Measurements from ENCODE around the gene ST14.

Gene ST14

DNA sequence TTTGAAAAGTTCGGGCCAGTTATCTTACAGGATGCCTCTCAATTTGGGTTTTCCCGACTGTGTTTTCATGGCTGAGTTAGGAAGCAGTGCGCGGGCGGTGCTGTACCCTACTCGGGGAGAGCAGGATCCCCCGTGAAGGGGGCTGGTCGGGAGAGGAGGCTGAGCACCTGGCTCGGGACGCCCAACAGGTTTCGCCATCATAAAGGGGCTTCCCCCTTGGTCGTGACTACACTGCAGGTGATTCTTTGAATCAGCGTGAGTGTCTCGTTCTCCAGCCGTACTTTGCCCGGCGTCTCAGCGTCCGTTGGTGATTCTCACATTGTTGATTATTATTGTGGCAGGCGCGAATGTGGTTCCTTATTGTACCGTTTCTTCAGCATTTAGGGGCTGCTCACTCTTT, 46.6 kb downstream of the ST14 start:
- no peak overlapping the region for H3K4me3 ChIP-seq (replicated peaks; ENCODE audit: insufficient read depth, low read length)
- DNase-seq (ENCODE audit: low read depth in 1 of 2, low spot score in 1 of 2), result no peak
- no peak overlapping the region for H3K27ac ChIP-seq (replicated peaks)
- peaks cover 4% of the 10 kb centered on the region for H3K27me3 ChIP-seq (ENCODE audit: insufficient read depth, poor library complexity, severe bottlenecking)
- TF ChIP-seq POLR2AphosphoS5 (IDR thresholded peaks at IDR 0.05; ENCODE audit: low read depth), result no peak
- TF ChIP-seq, protein P1, sequence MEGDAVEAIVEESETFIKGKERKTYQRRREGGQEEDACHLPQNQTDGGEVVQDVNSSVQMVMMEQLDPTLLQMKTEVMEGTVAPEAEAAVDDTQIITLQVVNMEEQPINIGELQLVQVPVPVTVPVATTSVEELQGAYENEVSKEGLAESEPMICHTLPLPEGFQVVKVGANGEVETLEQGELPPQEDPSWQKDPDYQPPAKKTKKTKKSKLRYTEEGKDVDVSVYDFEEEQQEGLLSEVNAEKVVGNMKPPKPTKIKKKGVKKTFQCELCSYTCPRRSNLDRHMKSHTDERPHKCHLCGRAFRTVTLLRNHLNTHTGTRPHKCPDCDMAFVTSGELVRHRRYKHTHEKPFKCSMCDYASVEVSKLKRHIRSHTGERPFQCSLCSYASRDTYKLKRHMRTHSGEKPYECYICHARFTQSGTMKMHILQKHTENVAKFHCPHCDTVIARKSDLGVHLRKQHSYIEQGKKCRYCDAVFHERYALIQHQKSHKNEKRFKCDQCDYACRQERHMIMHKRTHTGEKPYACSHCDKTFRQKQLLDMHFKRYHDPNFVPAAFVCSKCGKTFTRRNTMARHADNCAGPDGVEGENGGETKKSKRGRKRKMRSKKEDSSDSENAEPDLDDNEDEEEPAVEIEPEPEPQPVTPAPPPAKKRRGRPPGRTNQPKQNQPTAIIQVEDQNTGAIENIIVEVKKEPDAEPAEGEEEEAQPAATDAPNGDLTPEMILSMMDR (IDR thresholded peaks at IDR 0.05; ENCODE audit: insufficient read depth, low read length), result no peak
- TF ChIP-seq GABPA (IDR thresholded peaks at IDR 0.05; ENCODE audit: low read depth), result no peak
- TF ChIP-seq, protein P2, sequence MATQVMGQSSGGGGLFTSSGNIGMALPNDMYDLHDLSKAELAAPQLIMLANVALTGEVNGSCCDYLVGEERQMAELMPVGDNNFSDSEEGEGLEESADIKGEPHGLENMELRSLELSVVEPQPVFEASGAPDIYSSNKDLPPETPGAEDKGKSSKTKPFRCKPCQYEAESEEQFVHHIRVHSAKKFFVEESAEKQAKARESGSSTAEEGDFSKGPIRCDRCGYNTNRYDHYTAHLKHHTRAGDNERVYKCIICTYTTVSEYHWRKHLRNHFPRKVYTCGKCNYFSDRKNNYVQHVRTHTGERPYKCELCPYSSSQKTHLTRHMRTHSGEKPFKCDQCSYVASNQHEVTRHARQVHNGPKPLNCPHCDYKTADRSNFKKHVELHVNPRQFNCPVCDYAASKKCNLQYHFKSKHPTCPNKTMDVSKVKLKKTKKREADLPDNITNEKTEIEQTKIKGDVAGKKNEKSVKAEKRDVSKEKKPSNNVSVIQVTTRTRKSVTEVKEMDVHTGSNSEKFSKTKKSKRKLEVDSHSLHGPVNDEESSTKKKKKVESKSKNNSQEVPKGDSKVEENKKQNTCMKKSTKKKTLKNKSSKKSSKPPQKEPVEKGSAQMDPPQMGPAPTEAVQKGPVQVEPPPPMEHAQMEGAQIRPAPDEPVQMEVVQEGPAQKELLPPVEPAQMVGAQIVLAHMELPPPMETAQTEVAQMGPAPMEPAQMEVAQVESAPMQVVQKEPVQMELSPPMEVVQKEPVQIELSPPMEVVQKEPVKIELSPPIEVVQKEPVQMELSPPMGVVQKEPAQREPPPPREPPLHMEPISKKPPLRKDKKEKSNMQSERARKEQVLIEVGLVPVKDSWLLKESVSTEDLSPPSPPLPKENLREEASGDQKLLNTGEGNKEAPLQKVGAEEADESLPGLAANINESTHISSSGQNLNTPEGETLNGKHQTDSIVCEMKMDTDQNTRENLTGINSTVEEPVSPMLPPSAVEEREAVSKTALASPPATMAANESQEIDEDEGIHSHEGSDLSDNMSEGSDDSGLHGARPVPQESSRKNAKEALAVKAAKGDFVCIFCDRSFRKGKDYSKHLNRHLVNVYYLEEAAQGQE (IDR thresholded peaks at IDR 0.05; ENCODE audit: insufficient replicate concordance, low read depth), result no peak
- TF ChIP-seq SPI1 (IDR thresholded peaks at IDR 0.05; ENCODE audit: borderline replicate concordance, low read depth), result no peak

DNA sequence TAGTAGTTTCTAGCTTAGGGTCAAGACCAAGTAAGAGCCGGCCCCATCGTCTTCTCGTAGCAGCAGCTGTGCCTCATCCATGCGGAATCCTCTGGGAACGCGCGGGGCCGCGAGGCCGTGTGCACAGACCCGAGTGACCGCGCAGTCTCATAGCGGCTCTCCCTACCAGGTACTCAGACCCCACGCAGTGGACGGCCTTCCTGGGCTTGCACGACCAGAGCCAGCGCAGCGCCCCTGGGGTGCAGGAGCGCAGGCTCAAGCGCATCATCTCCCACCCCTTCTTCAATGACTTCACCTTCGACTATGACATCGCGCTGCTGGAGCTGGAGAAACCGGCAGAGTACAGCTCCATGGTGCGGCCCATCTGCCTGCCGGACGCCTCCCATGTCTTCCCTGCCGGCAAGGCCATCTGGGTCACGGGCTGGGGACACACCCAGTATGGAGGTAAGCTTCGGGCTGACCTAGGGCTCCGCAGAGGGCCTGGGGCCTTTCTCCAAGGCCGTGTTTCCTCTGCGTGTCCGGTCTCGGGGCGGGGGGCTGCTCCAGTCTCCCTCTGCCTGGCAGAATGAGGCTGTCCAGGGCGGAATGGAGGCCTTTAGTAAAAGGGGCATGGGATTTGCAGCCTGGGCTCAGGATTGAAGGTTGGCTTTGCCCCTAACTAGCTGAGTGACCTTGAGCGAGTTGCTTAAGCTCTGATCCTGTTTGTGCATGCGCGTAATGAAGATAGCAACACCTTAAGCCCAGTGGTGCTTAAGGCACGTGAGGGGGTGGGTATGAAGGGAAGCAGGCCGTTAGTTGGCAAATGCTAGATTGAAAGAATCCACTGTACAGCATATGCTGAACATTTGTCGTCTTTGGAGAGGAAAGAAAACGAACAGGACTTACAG, 48.9 kb downstream of the ST14 start:
- DNase-seq (ENCODE audit: low read depth in 1 of 2, low spot score in 1 of 2), result no peak
- peaks cover 4% of the 10 kb centered on the region for H3K27me3 ChIP-seq (ENCODE audit: insufficient read depth, poor library complexity, severe bottlenecking)
- TF ChIP-seq GABPA (IDR thresholded peaks at IDR 0.05; ENCODE audit: low read depth) (no peak), SPI1 (IDR thresholded peaks at IDR 0.05; ENCODE audit: borderline replicate concordance, low read depth) (no peak), POLR2AphosphoS5 (IDR thresholded peaks at IDR 0.05; ENCODE audit: low read depth) (no peak)
- TF ChIP-seq, protein P2 (IDR thresholded peaks at IDR 0.05; ENCODE audit: insufficient replicate concordance, low read depth), result no peak
- TF ChIP-seq, protein P1 (IDR thresholded peaks at IDR 0.05; ENCODE audit: insufficient read depth, low read length), result no peak

DNA sequence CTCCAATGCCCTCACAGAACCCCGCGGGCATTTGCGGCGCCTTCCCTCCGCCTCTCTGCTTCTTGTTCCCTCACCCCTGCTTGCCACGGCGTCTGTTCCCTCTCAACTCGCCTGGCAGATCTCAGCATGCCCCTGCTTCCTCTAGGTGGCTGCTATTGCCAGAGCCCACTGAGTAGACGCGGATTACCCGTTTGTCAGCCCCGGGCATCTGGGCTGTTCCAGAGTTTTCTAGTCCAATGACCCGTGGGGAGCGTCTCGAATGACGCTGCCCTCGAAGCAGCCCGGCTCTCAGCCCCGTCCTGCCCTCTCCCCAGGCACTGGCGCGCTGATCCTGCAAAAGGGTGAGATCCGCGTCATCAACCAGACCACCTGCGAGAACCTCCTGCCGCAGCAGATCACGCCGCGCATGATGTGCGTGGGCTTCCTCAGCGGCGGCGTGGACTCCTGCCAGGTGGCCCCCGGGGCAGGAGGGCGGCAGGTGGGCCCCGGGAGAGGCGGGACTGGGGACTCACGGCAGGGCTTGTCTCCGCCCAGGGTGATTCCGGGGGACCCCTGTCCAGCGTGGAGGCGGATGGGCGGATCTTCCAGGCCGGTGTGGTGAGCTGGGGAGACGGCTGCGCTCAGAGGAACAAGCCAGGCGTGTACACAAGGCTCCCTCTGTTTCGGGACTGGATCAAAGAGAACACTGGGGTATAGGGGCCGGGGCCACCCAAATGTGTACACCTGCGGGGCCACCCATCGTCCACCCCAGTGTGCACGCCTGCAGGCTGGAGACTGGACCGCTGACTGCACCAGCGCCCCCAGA, 49.7 kb downstream of the ST14 start:
- H3K4me3 ChIP-seq (replicated peaks; ENCODE audit: insufficient read depth, low read length), result no peak overlapping the region
- no peak for DNase-seq (ENCODE audit: low read depth in 1 of 2, low spot score in 1 of 2)
- TF ChIP-seq, protein P2 (IDR thresholded peaks at IDR 0.05; ENCODE audit: insufficient replicate concordance, low read depth), result no peak
- TF ChIP-seq POLR2AphosphoS5 (IDR thresholded peaks at IDR 0.05; ENCODE audit: low read depth), result no peak
- TF ChIP-seq GABPA (IDR thresholded peaks at IDR 0.05; ENCODE audit: low read depth), result no peak
- no peak for TF ChIP-seq SPI1 (IDR thresholded peaks at IDR 0.05; ENCODE audit: borderline replicate concordance, low read depth)
- H3K27me3 ChIP-seq (ENCODE audit: insufficient read depth, poor library complexity, severe bottlenecking), result peaks cover 4% of the 10 kb centered on the region
- no peak overlapping the region for H3K27ac ChIP-seq (replicated peaks)

More for the DNA sequence above, 48.9 kb downstream of the ST14 start:
- Histone ChIP-seq H3K4me3 (replicated peaks; ENCODE audit: insufficient read depth, low read length) (no peak overlapping the region), H3K27ac (replicated peaks) (no peak overlapping the region)
